ENCODE results near the gene NLRP3. TPM values are rescaled to one million over a fixed set of nuclear protein-coding genes. Genes with fewer than 3 reads are reported as not detected.

Gene NLRP3
- total and polyA plus RNA-seq, 9 of the 15 experiments (the other 6 are each of a cell fraction or from before 2014, with no cell fraction given), result not detected

GRCh38 chr1:247371801-247372259 lies 44.1 kb upstream of the NLRP3 start (continued):
- TF ChIP-seq ZBTB9 (CRISPR knock-in tag; IDR thresholded peaks at IDR 0.05) (no peak), TRIM28 (IDR thresholded peaks at IDR 0.05) (no peak), HNRNPL (IDR thresholded peaks at IDR 0.05; ENCODE audit: low read depth, low read length) (no peak), HEY1 (CRISPR knock-in tag; IDR thresholded peaks at IDR 0.05; ENCODE audit: borderline replicate concordance) (no peak), PHTF2 (CRISPR knock-in tag; IDR thresholded peaks at IDR 0.05) (no peak), IRF1 (CRISPR knock-in tag; IDR thresholded peaks at IDR 0.05; ENCODE audit: borderline replicate concordance) (no peak), ARNT (IDR thresholded peaks at IDR 0.05) (no peak), ZNF239 (CRISPR knock-in tag; IDR thresholded peaks at IDR 0.05) (no peak), CEBPB (tag; IDR thresholded peaks at IDR 0.05) (no peak), MBD2 (IDR thresholded peaks at IDR 0.05; ENCODE audit: borderline replicate concordance, low read depth) (no peak), THRB (CRISPR knock-in tag; conservative IDR thresholded peaks at IDR 0.05) (no peak), MCM5 (IDR thresholded peaks at IDR 0.05; ENCODE audit: low read depth) (no peak), HNRNPUL1 (IDR thresholded peaks at IDR 0.05; ENCODE audit: low read length) (no peak), ZNF175 (CRISPR knock-in tag; IDR thresholded peaks at IDR 0.05; ENCODE audit: low read depth) (peak; percentile 69), ZNF780A (CRISPR knock-in tag; IDR thresholded peaks at IDR 0.05) (no peak), NCOA4 (IDR thresholded peaks at IDR 0.05; ENCODE audit: partially characterized antibody) (no peak), SIRT6 (IDR thresholded peaks at IDR 0.05; ENCODE audit: low read depth, low read length) (no peak), ZC3H4 (CRISPR knock-in tag; IDR thresholded peaks at IDR 0.05; ENCODE audit: borderline replicate concordance) (no peak), EP400 (IDR thresholded peaks at IDR 0.05) (no peak), POLR2AphosphoS5 (IDR thresholded peaks at IDR 0.05; ENCODE audit: control insufficient read depth, insufficient read depth, low read depth, low read length) (no peak), ZNF57 (CRISPR knock-in tag; IDR thresholded peaks at IDR 0.05) (no peak), KHSRP (IDR thresholded peaks at IDR 0.05) (no peak), CREB3 (tag; conservative IDR thresholded peaks at IDR 0.05; ENCODE audit: low read depth) (0 out of 2 replicates have a peak, but pooled peaks have one; percentile 49), BDP1 (IDR thresholded peaks at IDR 0.05; ENCODE audit: insufficient read depth, insufficient read length) (no peak), RBFOX2 (IDR thresholded peaks at IDR 0.05; ENCODE audit: low read depth, low read length) (no peak), ZNF134 (CRISPR knock-in tag; conservative IDR thresholded peaks at IDR 0.05) (no peak), EHMT2 (IDR thresholded peaks at IDR 0.05) (no peak), TEAD4 (IDR thresholded peaks at IDR 0.05; ENCODE audit: low read length) (no peak), TEAD4 (CRISPR knock-in tag; IDR thresholded peaks at IDR 0.05; ENCODE audit: borderline replicate concordance) (no peak), ELF2 (CRISPR knock-in tag; IDR thresholded peaks at IDR 0.05) (no peak)

All from K562 (cell line).